GM12878 (cell line): ENCODE data around the gene MAML2. TPM values are rescaled to one million over a fixed set of nuclear protein-coding genes. Genes with fewer than 3 reads are reported as not detected.

Experiments
- ATAC-seq: fragments of 200-7000 bp; cut with Tn5 transposase; 3 replicates; pipeline ENCODE4 v1.9.1; 2020; ENCODE audit warnings: mild to moderate bottlenecking, moderate library complexity
- BruUV-seq: library from RNA; stranded (reverse); fragments of 400-500 nt; replicated peaks from 2 replicates; lab custom pipeline; 2021; lab: Mats Ljungman, UMichigan
- CTCF ChIA-PET: fragments of 300-600 bp; sonication (Branson Sonifier 250); formaldehyde crosslinking; extraction: SDS; loops from one replicate; lab custom pipeline; 2021; ENCODE audit warnings: inconsistent platforms; lab: Yijun Ruan, JAX
- POLR2A ChIA-PET: fragments of 350-600 bp; formaldehyde crosslinking; extraction: SDS; loops from one replicate; lab custom pipeline; 2021; ENCODE audit warnings: inconsistent platforms; lab: Charles Lee
- RAD21 ChIA-PET: fragments of 300-600 bp; sonication (Branson Sonifier 250); formaldehyde crosslinking; loops from one replicate; lab custom pipeline; 2023; ENCODE audit warnings: antibody characterized with exemption; ENCODE audit not compliant: unreplicated experiment; lab: Charles Lee
- SMC1A ChIA-PET: fragments of 300-600 bp; sonication (Branson Sonifier 250); formaldehyde crosslinking; loops from one replicate; lab custom pipeline; 2023; ENCODE audit not compliant: unreplicated experiment, uncharacterized antibody; lab: Charles Lee
- DNase-seq: peaks from one replicate; pipeline ENCODE4 v3.0.0-alpha.2; 2011; ENCODE audit warnings: low read depth, low spot score
- FAIRE-seq: peaks from 3 replicates; lab custom pipeline; 2011; peaks lifted over from hg19 to GRCh38; lab: Jason Lieb, UNC
- H2AFZ ChIP-seq: 2 replicates; pipeline ENCODE4 v1.6.0; 2011; ENCODE audit warnings: low read depth, low read length, control low read depth; ENCODE audit not compliant: control insufficient read depth
- H3K27ac ChIP-seq: 2 replicates; pipeline ENCODE4 v1.5.1; 2011; ENCODE audit warnings: control low read depth; ENCODE audit not compliant: control insufficient read depth, insufficient read depth
- H3K27me3 ChIP-seq, 2 experiments: replicated peaks in 1 of 2; 2 replicates each; pipeline versions ENCODE4 v1.6.0 to v1.6.1; 2011; ENCODE audit warnings: low read length in 1 of 2; ENCODE audit not compliant: control insufficient read depth in 2 of 2, insufficient read depth in 2 of 2
- H3K36me3 ChIP-seq, 2 experiments: 2 replicates each; pipeline ENCODE4 v1.5.1; 2011; ENCODE audit warnings: low read length in 1 of 2; ENCODE audit not compliant: control insufficient read depth in 2 of 2, insufficient read depth in 2 of 2
- H3K4me1 ChIP-seq: 2 replicates; pipeline ENCODE4 v1.6.1; 2011; ENCODE audit warnings: mild to moderate bottlenecking, low read length, moderate library complexity, mixed read lengths; ENCODE audit not compliant: control insufficient read depth, insufficient read depth
- H3K4me2 ChIP-seq: 2 replicates; pipeline ENCODE4 v1.6.0; 2011; ENCODE audit warnings: control low read depth; ENCODE audit not compliant: control insufficient read depth, insufficient read depth
- H3K4me3 ChIP-seq: fragments of 200-600 bp; sonication (generic); 2 replicates; pipeline ENCODE4 v1.5.1; 2016
- H3K79me2 ChIP-seq: 2 replicates; pipeline ENCODE4 v1.6.0; 2011; ENCODE audit warnings: low read length; ENCODE audit not compliant: control insufficient read depth, insufficient read depth
- H3K9ac ChIP-seq: 2 replicates; pipeline ENCODE4 v1.8.0; 2011; ENCODE audit warnings: low read length, control low read depth, mixed read lengths; ENCODE audit not compliant: control insufficient read depth, insufficient read depth
- H3K9me3 ChIP-seq: replicated peaks from 3 replicates; pipeline ENCODE4 v1.5.1; 2011; ENCODE audit warnings: mild to moderate bottlenecking, low read length; ENCODE audit not compliant: control insufficient read depth, insufficient read depth
- H4K20me1 ChIP-seq: 2 replicates; pipeline ENCODE4 v1.6.0; 2011; ENCODE audit not compliant: control insufficient read depth, insufficient read depth
- ATF3 ChIP-seq: IDR thresholded peaks from 2 replicates; pipeline ENCODE4 v1.6.1; 2011; ENCODE audit warnings: low read depth, mild to moderate bottlenecking, low read length, moderate library complexity, borderline replicate concordance; ENCODE audit errors: extremely low read depth
- BMI1 ChIP-seq: fragments of 450-650 bp; IDR thresholded peaks from 2 replicates; pipeline ENCODE4 v1.6.1; 2016; ENCODE audit warnings: mild to moderate bottlenecking, moderate library complexity, borderline replicate concordance
- CTCF ChIP-seq, 3 experiments: IDR thresholded peaks in 2 of 3; conservative IDR thresholded peaks in 1 of 3; 2 replicates each; pipeline ENCODE4 v1.5.1; 2011; ENCODE audit warnings: low read depth in 3 of 3, low read length in 3 of 3, mild to moderate bottlenecking in 3 of 3, control low read depth in 2 of 3, moderate library complexity in 2 of 3, inconsistent platforms in 1 of 3, mixed read lengths in 1 of 3; ENCODE audit not compliant: control insufficient read depth in 2 of 3, insufficient read depth in 1 of 3; ENCODE audit errors: extremely low read depth in 1 of 3
- EZH2 ChIP-seq: IDR thresholded peaks from 2 replicates; pipeline ENCODE4 v1.6.1; 2012; ENCODE audit warnings: low read depth, mild to moderate bottlenecking, control low read depth, inconsistent platforms, low read length, borderline replicate concordance; ENCODE audit not compliant: control insufficient read depth
- FOXM1 ChIP-seq: IDR thresholded peaks from 2 replicates; pipeline ENCODE4 v1.6.1; 2012; ENCODE audit warnings: low read depth, mild to moderate bottlenecking, inconsistent platforms, low read length, moderate library complexity
- IRF4 ChIP-seq: IDR thresholded peaks from 2 replicates; pipeline ENCODE4 v1.6.1; 2011; ENCODE audit warnings: low read depth, low read length
- KDM1A ChIP-seq: fragments of 200-600 bp; sonication (generic); IDR thresholded peaks from 2 replicates; pipeline ENCODE4 v1.6.1; 2016; ENCODE audit warnings: borderline replicate concordance
- PAX5 ChIP-seq: IDR thresholded peaks from 2 replicates; pipeline ENCODE4 v1.6.1; 2011; ENCODE audit warnings: low read depth, low read length, borderline replicate concordance
- PBX3 ChIP-seq: IDR thresholded peaks from 2 replicates; pipeline ENCODE4 v1.6.1; 2011; ENCODE audit warnings: mild to moderate bottlenecking, low read depth, low read length, moderate library complexity; ENCODE audit not compliant: insufficient replicate concordance
- RAD51 ChIP-seq: fragments of 450-650 bp; IDR thresholded peaks from 2 replicates; pipeline ENCODE4 v1.6.1; 2016; ENCODE audit warnings: moderate library complexity, mild to moderate bottlenecking, inconsistent platforms
- SPI1 ChIP-seq: IDR thresholded peaks from 2 replicates; pipeline ENCODE4 v1.6.1; 2011; ENCODE audit warnings: low read depth, mild to moderate bottlenecking, low read length, moderate library complexity, borderline replicate concordance; ENCODE audit not compliant: insufficient read depth
- STAT1 ChIP-seq: fragments of 450-650 bp; conservative IDR thresholded peaks from 2 replicates; pipeline ENCODE4 v1.6.1; 2014; ENCODE audit warnings: antibody characterized with exemption, mild to moderate bottlenecking
- TARDBP ChIP-seq: IDR thresholded peaks from 2 replicates; pipeline ENCODE4 v1.6.1; 2016; ENCODE audit warnings: borderline replicate concordance
- ZNF592 ChIP-seq: fragments of 450-650 bp; IDR thresholded peaks from 2 replicates; pipeline ENCODE4 v1.6.1; 2017; ENCODE audit warnings: mild to moderate bottlenecking, moderate library complexity
- WGBS: methylation state at CpG from one replicate; pipeline ENCODE4 v1.1.6; 2016; ENCODE audit warnings: low lambda C conversion rate; ENCODE audit not compliant: insufficient replicate concordance, insufficient coverage; ENCODE audit errors: missing lambda C conversion rate; 5-methylcytosine and 5-hydroxymethylcytosine counted together
- in situ Hi-C: fragments of 300-500 bp; cut with MboI; formaldehyde crosslinking; loops from 9 replicates; pipeline ENCODE4 v1.14.3; 2018; ENCODE audit warnings: mixed read lengths
- intact Hi-C: fragments of 100-400 bp; cut with micrococcal nuclease; formaldehyde crosslinking; loops from one replicate; pipeline ENCODE4 v1.14.2; 2022; ENCODE audit not compliant: unreplicated experiment
- polyA plus RNA-seq, 11 experiments: library from polyadenylated mRNA; depleted of rRNA in 4 of 11; unstranded in 6 of 11; stranded (reverse) in 5 of 11; fragments of >200 nt; fragmentation: Nextera tagmentation in 4 of 11; fragmentation: Illumina TruSeq in 1 of 11; extraction: Ambion mirVana in 4 of 11; extraction: Trizol in 1 of 11; gene quantifications; 1 replicate in 1 of 11; 2 replicates in 10 of 11; pipeline versions ENCODE4 v1.2.1 to v1.2.3, GENCODE V29; 2011 to 2016; ENCODE audit warnings: inconsistent platforms in 2 of 11, missing spikeins in 2 of 11, low read depth in 1 of 11
- total RNA-seq, 4 experiments: library from RNA; depleted of rRNA in 3 of 4; stranded (reverse); fragments of >200 nt in 3 of 4; fragmentation: Illumina TruSeq in 1 of 4; extraction: Trizol in 1 of 4; gene quantifications; 2 replicates each; pipeline versions ENCODE4 v1.2.1 to v1.2.3, GENCODE V29; 2013 to 2021

The MAML2 gene
- total and polyA plus RNA-seq, 10 of the 15 experiments (the other 5 are each of a cell fraction or from before 2014, with no cell fraction given) = 2.5 to 15.1 (median 12.0) TPM

GRCh38 chr11:96358321-96358720 lies 15.3 kb upstream of the MAML2 start:
- WGBS = 98% methylated on average over 3 of the region's 3 CpGs
- no peak for FAIRE-seq
- no peak for TF ChIP-seq CTCF (IDR thresholded peaks at IDR 0.05 in 2 of 3, conservative IDR thresholded peaks at IDR 0.05 in 1 of 3; ENCODE audit: control insufficient read depth in 2 of 3, extremely low read depth in 1 of 3, insufficient read depth in 1 of 3, low read depth in 3 of 3, low read length in 3 of 3)
- no peak for TF ChIP-seq TARDBP
- TF ChIP-seq RAD51 = no peak
- TF ChIP-seq EZH2 = no peak
- no peak for TF ChIP-seq ZNF592
- no peak for TF ChIP-seq KDM1A
- no peak for TF ChIP-seq STAT1
- TF ChIP-seq IRF4 = no peak
- TF ChIP-seq FOXM1 = no peak
- TF ChIP-seq SPI1 = no peak
- TF ChIP-seq PBX3 = no peak
- no peak for TF ChIP-seq PAX5
- no peak for TF ChIP-seq BMI1
- no peak for TF ChIP-seq ATF3

More at GRCh38 chr11:96358321-96358720, 15.3 kb upstream of the MAML2 start:
- H3K4me2 ChIP-seq = no peak overlapping the region
- no peaks in the 10 kb centered on the region for H3K79me2 ChIP-seq
- no peak overlapping the region; the same call in 1 of the 2 replicates for H3K27ac ChIP-seq
- no peak overlapping the region for H3K9ac ChIP-seq
- in situ Hi-C loops = no loop called here
- no peak overlapping the region for H2AFZ ChIP-seq
- no peaks in the 10 kb centered on the region for H3K9me3 ChIP-seq
- no peak overlapping the region for H3K4me3 ChIP-seq
- ChIA-PET SMC1A (interaction anchor here (1.6 kb wide), 1 partner anchor 15 kb away, joined by 5 read pairs; the partner anchor contains the start of gene MAML2), POLR2A (no interaction called here), CTCF (interaction anchor here (1.5 kb wide), 1 partner anchor 107 kb away, joined by 3 read pairs; no protein-coding TSS in a partner anchor), RAD21 (interaction anchor here (2.7 kb wide), 1 partner anchor 31 kb away, joined by 6 read pairs; the partner anchor contains the start of genes CCDC82 and JRKL)
- intact Hi-C loops = no loop called here
- H3K4me1 ChIP-seq = no peaks in the 10 kb centered on the region
- H4K20me1 ChIP-seq = no peaks in the 10 kb centered on the region
- DNase-seq (no peak), ATAC-seq (no peak)
- peaks cover 2 to 12% of the 10 kb centered on the region in 2 experiments; a peak in 3 of 4 replicates for H3K36me3 ChIP-seq
- no peaks in the 10 kb centered on the region for H3K27me3 ChIP-seq
- BruUV-seq = no TSS peak
